IMR-90 (cell line): Measurements from ENCODE around the gene CNDP2. TPM values are rescaled to one million over a fixed set of nuclear protein-coding genes. Genes with fewer than 3 reads are reported as not detected.

Experiments
- ATAC-seq: fragments of 200-7000 bp; cut with Tn5 transposase; 2 replicates; pipeline ENCODE4 v1.9.1; 2020; ENCODE audit warnings: low read depth, mild to moderate bottlenecking, moderate library complexity
- BruUV-seq: library from RNA; stranded (reverse); fragments of 400-500 nt; replicated peaks from 2 replicates; lab custom pipeline; 2021; lab: Mats Ljungman, UMichigan
- CTCF ChIA-PET: fragments of 300-600 bp; formaldehyde crosslinking; extraction: SDS; loops from one replicate; lab custom pipeline; 2021; ENCODE audit warnings: antibody characterized with exemption; lab: Yijun Ruan, JAX
- POLR2A ChIA-PET: fragments of 300-600 bp; sonication (Branson Sonifier 250); formaldehyde crosslinking; loops from one replicate; lab custom pipeline; 2022; ENCODE audit warnings: antibody characterized with exemption; ENCODE audit not compliant: unreplicated experiment; lab: Charles Lee
- DNase-seq: peaks from one replicate; pipeline ENCODE4 v3.0.0; 2013
- H2AFZ ChIP-seq: replicated peaks from 2 replicates; pipeline ENCODE3; 2013; ENCODE audit warnings: low read length, mild to moderate bottlenecking; ENCODE audit not compliant: poor library complexity
- H2AK5ac ChIP-seq: 2 replicates; pipeline ENCODE4 v1.6.1; 2013; ENCODE audit warnings: low read depth, low read length, inconsistent platforms
- H2AK9ac ChIP-seq: replicated peaks from 2 replicates; pipeline ENCODE3; 2013; ENCODE audit warnings: mild to moderate bottlenecking, low read depth, low read length, moderate library complexity; ENCODE audit not compliant: poor library complexity
- H2BK120ac ChIP-seq: 2 replicates; pipeline ENCODE4 v1.6.1; 2013; ENCODE audit warnings: low read depth, low read length, inconsistent platforms
- H2BK15ac ChIP-seq: 3 replicates; pipeline ENCODE4 v1.6.1; 2013; ENCODE audit warnings: low read depth, low read length, inconsistent platforms
- H2BK20ac ChIP-seq: 2 replicates; pipeline ENCODE4 v1.6.1; 2013; ENCODE audit warnings: low read depth, mild to moderate bottlenecking, inconsistent platforms, low read length, moderate library complexity
- H2BK5ac ChIP-seq: 2 replicates; pipeline ENCODE4 v1.6.1; 2013; ENCODE audit warnings: mild to moderate bottlenecking, low read depth, low read length, inconsistent platforms; ENCODE audit not compliant: poor library complexity, severe bottlenecking
- H3K14ac ChIP-seq: replicated peaks from 2 replicates; pipeline ENCODE4 v1.6.1; 2013; ENCODE audit warnings: low read depth, low read length, inconsistent platforms
- H3K18ac ChIP-seq: 2 replicates; pipeline ENCODE4 v1.6.1; 2013; ENCODE audit warnings: low read depth, low read length, control low read depth
- H3K23ac ChIP-seq: 2 replicates; pipeline ENCODE4 v1.6.1; 2013; ENCODE audit warnings: low read depth, low read length, inconsistent platforms
- H3K27ac ChIP-seq: 2 replicates; pipeline ENCODE4 v1.5.1; 2013; ENCODE audit warnings: mild to moderate bottlenecking, control low read depth, low read length; ENCODE audit not compliant: insufficient read depth
- H3K27me3 ChIP-seq: 2 replicates; pipeline ENCODE4 v1.6.1; 2013; ENCODE audit warnings: low read length; ENCODE audit not compliant: control insufficient read depth, insufficient read depth
- H3K36me3 ChIP-seq: 2 replicates; pipeline ENCODE4 v1.6.1; 2013; ENCODE audit warnings: low read length, mixed read lengths; ENCODE audit not compliant: control insufficient read depth, insufficient read depth
- H3K4ac ChIP-seq: 2 replicates; pipeline ENCODE4 v1.6.1; 2013; ENCODE audit warnings: low read depth, low read length, inconsistent platforms
- H3K4me1 ChIP-seq: 2 replicates; pipeline ENCODE4 v1.6.1; 2013; ENCODE audit warnings: low read length, mixed read lengths; ENCODE audit not compliant: control insufficient read depth, insufficient read depth
- H3K4me2 ChIP-seq: 2 replicates; pipeline ENCODE4 v1.6.1; 2013; ENCODE audit warnings: low read depth, mild to moderate bottlenecking, control low read depth, low read length, moderate library complexity
- H3K4me3 ChIP-seq: 2 replicates; pipeline ENCODE4 v1.5.1; 2013; ENCODE audit warnings: low read depth, mild to moderate bottlenecking, control low read depth, low read length, moderate library complexity; ENCODE audit not compliant: insufficient read depth
- H3K56ac ChIP-seq: 2 replicates; pipeline ENCODE4 v1.6.1; 2013; ENCODE audit warnings: low read length, inconsistent platforms; ENCODE audit not compliant: insufficient read depth; ENCODE audit errors: extremely low read depth
- H3K79me1 ChIP-seq, 2 experiments: 2 replicates each; pipeline ENCODE4 v1.6.1; 2013; ENCODE audit warnings: low read length in 2 of 2, inconsistent platforms in 1 of 2, low read depth in 1 of 2
- H3K9ac ChIP-seq: 2 replicates; pipeline ENCODE4 v1.6.1; 2013; ENCODE audit warnings: low read depth, low read length, control low read depth
- H3K9me1 ChIP-seq: 2 replicates; pipeline ENCODE4 v1.6.1; 2013; ENCODE audit warnings: low read length, inconsistent platforms; ENCODE audit not compliant: insufficient read depth
- H3K9me3 ChIP-seq: 2 replicates; pipeline ENCODE4 v1.6.1; 2013; ENCODE audit warnings: low read length; ENCODE audit not compliant: control insufficient read depth, insufficient read depth
- H4K20me1 ChIP-seq: 2 replicates; pipeline ENCODE4 v1.6.1; 2013; ENCODE audit warnings: low read length, inconsistent platforms; ENCODE audit not compliant: insufficient read depth
- H4K5ac ChIP-seq: 2 replicates; pipeline ENCODE4 v1.6.1; 2013; ENCODE audit warnings: mild to moderate bottlenecking, low read depth, low read length, control low read depth
- H4K8ac ChIP-seq, 2 experiments: 2 replicates each; pipeline ENCODE4 v1.6.1; 2013; ENCODE audit warnings: low read depth in 2 of 2, low read length in 2 of 2, control low read depth in 1 of 2, inconsistent platforms in 1 of 2
- H4K91ac ChIP-seq: 2 replicates; pipeline ENCODE4 v1.6.1; 2013; ENCODE audit warnings: low read depth, low read length, inconsistent platforms; ENCODE audit not compliant: insufficient read depth
- BHLHE40 ChIP-seq: fragments of 150-350 bp; IDR thresholded peaks from 2 replicates; pipeline ENCODE4 v1.6.1; 2016; ENCODE audit warnings: mild to moderate bottlenecking, low read depth, low read length
- CEBPB ChIP-seq: IDR thresholded peaks from 2 replicates; pipeline ENCODE4 v1.6.1; 2012; ENCODE audit warnings: low read depth, low read length, improper control_type of control experiment
- CHD1 ChIP-seq: IDR thresholded peaks from 2 replicates; pipeline ENCODE4 v1.6.1; 2012; ENCODE audit warnings: low read depth, low read length, improper control_type of control experiment
- CTCF ChIP-seq: conservative IDR thresholded peaks from 2 replicates; pipeline ENCODE4 v1.5.1; 2012; ENCODE audit warnings: mild to moderate bottlenecking, low read depth, low read length, improper control_type of control experiment
- ELK1 ChIP-seq: fragments of 150-350 bp; IDR thresholded peaks from 2 replicates; pipeline ENCODE4 v1.6.1; 2016; ENCODE audit warnings: low read depth, mild to moderate bottlenecking, low read length, moderate library complexity, borderline replicate concordance
- FOS ChIP-seq: fragments of 150-350 bp; IDR thresholded peaks from 2 replicates; pipeline ENCODE4 v1.6.1; 2016; ENCODE audit warnings: low read depth, low read length
- MAFK ChIP-seq: IDR thresholded peaks from 2 replicates; pipeline ENCODE4 v1.6.1; 2012; ENCODE audit warnings: low read depth, low read length, improper control_type of control experiment
- MAZ ChIP-seq: IDR thresholded peaks from 2 replicates; pipeline ENCODE4 v1.6.1; 2012; ENCODE audit warnings: low read depth, mild to moderate bottlenecking, low read length, improper control_type of control experiment, moderate library complexity, borderline replicate concordance
- MXI1 ChIP-seq: IDR thresholded peaks from 2 replicates; pipeline ENCODE4 v1.6.1; 2012; ENCODE audit warnings: low read depth, mild to moderate bottlenecking, low read length, moderate library complexity, borderline replicate concordance
- NFE2L2 ChIP-seq: fragments of 150-350 bp; IDR thresholded peaks from 2 replicates; pipeline ENCODE4 v1.6.1; 2016; ENCODE audit warnings: low read depth, mild to moderate bottlenecking, low read length
- POLR2A ChIP-seq: IDR thresholded peaks from 2 replicates; pipeline ENCODE4 v1.6.1; 2012; ENCODE audit warnings: mild to moderate bottlenecking, low read depth, low read length
- RAD21 ChIP-seq: IDR thresholded peaks from 2 replicates; pipeline ENCODE4 v1.6.1; 2012; ENCODE audit warnings: low read length, improper control_type of control experiment
- RCOR1 ChIP-seq: IDR thresholded peaks from 2 replicates; pipeline ENCODE4 v1.6.1; 2012; ENCODE audit warnings: mild to moderate bottlenecking, low read length, improper control_type of control experiment; ENCODE audit not compliant: insufficient replicate concordance
- RFX5 ChIP-seq: IDR thresholded peaks from 2 replicates; pipeline ENCODE4 v1.8.0; 2012; ENCODE audit warnings: low read depth, mild to moderate bottlenecking, low read length, moderate library complexity
- SMC3 ChIP-seq: fragments of 150-350 bp; IDR thresholded peaks from 2 replicates; pipeline ENCODE4 v1.6.1; 2016; ENCODE audit warnings: low read depth, mild to moderate bottlenecking, antibody characterized with exemption, low read length, moderate library complexity
- USF2 ChIP-seq: fragments of 150-350 bp; IDR thresholded peaks from 2 replicates; pipeline ENCODE4 v1.6.1; 2017; ENCODE audit warnings: mild to moderate bottlenecking, antibody characterized with exemption, low read length, low read depth
- WGBS, 2 experiments: methylation state at CpG; one replicate each; pipeline versions ENCODE4 v1.1.5 to v1.1.7; 2013; ENCODE audit warnings: missing lambda C conversion rate in 2 of 2; ENCODE audit not compliant: insufficient read length in 1 of 2; ENCODE audit errors: extremely low coverage in 2 of 2; 5-methylcytosine and 5-hydroxymethylcytosine counted together
- dilution Hi-C: fragments of 300-500 bp; cut with HindIII; formaldehyde crosslinking; loops from one replicate; pipeline ENCODE4 v1.14.3; 2018; ENCODE audit warnings: low sequenced_read_pairs; ENCODE audit not compliant: unreplicated experiment
- in situ Hi-C: fragments of 300-500 bp; cut with MboI; formaldehyde crosslinking; loops from 3 replicates; pipeline ENCODE4 v1.14.3; 2019; ENCODE audit warnings: low sequenced_read_pairs, inconsistent platforms, mixed read lengths
- intact Hi-C: fragments of 100-400 bp; cut with micrococcal nuclease; formaldehyde crosslinking; loops from 2 replicates; pipeline ENCODE4 v1.10.0; 2022
- polyA plus RNA-seq, 3 experiments: library from polyadenylated mRNA; depleted of rRNA; stranded (reverse); fragments of >200 nt; gene quantifications; 2 replicates each; pipeline ENCODE4 v1.2.3, GENCODE V29; 2012; ENCODE audit warnings: low replicate concordance in 1 of 3
- total RNA-seq: library from RNA; depleted of rRNA; stranded (reverse); fragments of >200 nt; gene quantifications from 2 replicates; pipeline ENCODE4 v1.2.3, GENCODE V29; 2012

Gene CNDP2
- total and polyA plus RNA-seq, 2 of the 4 experiments (the other 2 are of a cell fraction) = 52.0 to 67.9 TPM

- 0% methylated on average over 2 of the region's 7 CpGs; no CpG with 5 or more reads in 1 of the 2 experiments for WGBS, 2 experiments
- Histone ChIP-seq H2AFZ (no peak overlapping the region), H3K4ac (no peak overlapping the region), H3K18ac (0 out of 2 replicates have a peak overlapping the region, but pooled peaks have one; percentile 45), H3K9me3 (peaks cover 3% of the 10 kb centered on the region; the same call in 1 of the 2 replicates), H2AK9ac (no peak overlapping the region), H2BK5ac (no peak overlapping the region), H4K20me1 (no peaks in the 10 kb centered on the region), H2BK120ac (no peak overlapping the region), H3K9ac (peak overlapping the region; percentile 73; the same call in 1 of the 2 replicates), H3K27me3 (peaks cover 14% of the 10 kb centered on the region), H2AK5ac (no peak overlapping the region), H4K5ac (0 out of 2 replicates have a peak overlapping the region, but pooled peaks have one; percentile 33), H3K79me1 (no peaks in the 10 kb centered on the region), H3K4me3 (peak overlapping the region; percentile 52), H3K4me1 (no peaks in the 10 kb centered on the region), H3K56ac (no peak overlapping the region), H3K14ac (no peak overlapping the region), H2BK15ac (no peak overlapping the region), H3K9me1 (no peaks in the 10 kb centered on the region), H4K8ac (no peak overlapping the region; a peak in 1 of 4 replicates), H3K23ac (no peak overlapping the region), H3K4me2 (peak overlapping the region; percentile 91), H3K27ac (no peak overlapping the region), H2BK20ac (no peak overlapping the region), H3K36me3 (no peaks in the 10 kb centered on the region), H4K91ac (no peak overlapping the region)
- in situ Hi-C loops = no loop called here
- CTCF ChIA-PET = interaction anchor here (0.5 to 0.8 kb wide), 2 partner anchors 136 to 1844 kb away, joined by 3 read pairs; no protein-coding TSS in a partner anchor
- dilution Hi-C loops = no loop called here
- no TSS peak for BruUV-seq
- POLR2A ChIA-PET = interaction anchor here (0.6 kb wide), 1 partner anchor 723 kb away, joined by 3 read pairs; no protein-coding TSS in a partner anchor
- TF ChIP-seq RFX5 = no peak
- no peak for TF ChIP-seq ELK1
- no peak for TF ChIP-seq RAD21
- TF ChIP-seq MAFK = no peak
- TF ChIP-seq MAZ = no peak
- TF ChIP-seq NFE2L2 = no peak
- no peak for TF ChIP-seq SMC3
- no peak for TF ChIP-seq USF2
- TF ChIP-seq CHD1 = no peak
- TF ChIP-seq FOS = no peak
- TF ChIP-seq BHLHE40 = no peak
- no peak for TF ChIP-seq CEBPB
- no peak for TF ChIP-seq MXI1
- TF ChIP-seq RCOR1 = no peak
- TF ChIP-seq POLR2A = no peak
- TF ChIP-seq CTCF = no peak
- peak; percentile 46 for DNase-seq
- peak; percentile 84 for ATAC-seq
- intact Hi-C loops = no loop called here
Observed at GRCh38 chr18:74489676-74490075, 6.5 kb upstream of the CNDP2 start.
